Stimulated activated CD8-positive, alpha-beta memory T cell treated with anti-CD3 and anti-CD28 coated beads, Interleukin-15, amount 100 ng/mL, for 24 hours (primary cell): ENCODE results near the gene KYNU.
"Not testable (repeated sequence)": the region's sequence is repeated elsewhere in the genome, so short reads cannot be mapped to it uniquely, and the experiment has no call there.

Experiments
- DNase-seq: peaks from one replicate; pipeline ENCODE4 v3.0.0-alpha.2; 2020; ENCODE audit warnings: low read depth

KYNU gene

DNA sequence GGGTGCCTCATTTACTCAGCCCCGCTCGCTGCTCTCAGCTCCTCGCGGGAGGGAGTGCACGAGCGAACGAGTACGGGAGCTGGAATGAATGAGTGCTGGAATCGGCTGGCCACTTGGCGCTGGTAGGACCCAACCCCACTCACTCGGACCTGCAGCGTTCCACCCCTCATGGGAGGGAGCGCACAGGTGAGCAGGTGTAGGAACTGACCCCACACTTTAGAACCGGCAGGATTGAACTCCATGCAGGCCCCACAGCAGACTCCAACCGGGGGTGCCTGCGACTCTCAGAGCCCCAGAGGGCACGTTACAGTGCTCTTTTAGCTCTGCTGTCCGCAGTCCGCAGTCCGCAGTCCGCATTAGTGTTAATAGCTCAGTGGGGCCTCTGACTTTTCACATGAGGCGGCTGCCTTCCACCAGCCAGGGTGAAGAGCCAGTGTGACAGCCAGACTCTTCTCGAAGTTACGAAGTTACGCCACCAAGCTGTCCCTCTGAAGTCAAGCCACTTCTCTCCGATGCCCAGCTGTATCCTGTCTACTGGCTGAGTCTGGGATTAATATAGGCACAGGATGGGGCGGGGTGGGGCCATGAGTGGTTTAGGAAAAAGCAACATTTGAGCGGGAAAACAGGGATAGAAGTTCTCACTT lies 149.1 kb downstream of the KYNU start:
- no peak for DNase-seq

- DNase-seq = no peak
These were observed 151.7 kb downstream of the KYNU start for GRCh38 chr2:143029141-143029540.

DNA sequence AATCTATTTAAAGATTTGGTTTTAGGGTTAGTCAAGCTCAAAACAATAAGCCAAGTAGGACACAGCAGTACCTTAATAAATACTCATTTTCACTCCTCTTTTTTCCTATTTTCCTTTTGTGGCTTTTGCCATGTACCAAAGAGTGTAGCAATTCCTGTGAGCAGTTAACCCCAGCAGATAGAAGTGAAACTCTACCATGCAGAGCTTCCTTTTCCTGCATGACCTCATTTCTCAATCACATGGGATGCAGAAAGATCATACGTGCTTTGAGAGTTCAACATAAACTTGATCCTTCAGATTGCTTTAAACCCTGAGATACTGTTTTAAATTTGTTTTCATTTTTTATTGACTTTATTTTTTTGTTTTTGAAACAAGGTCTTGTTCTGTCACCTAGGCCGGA lies 152.7 kb downstream of the KYNU start:
- no peak for DNase-seq

- DNase-seq = no peak
These were observed 157.0 kb downstream of the KYNU start for GRCh38 chr2:143034292-143035074.

DNA sequence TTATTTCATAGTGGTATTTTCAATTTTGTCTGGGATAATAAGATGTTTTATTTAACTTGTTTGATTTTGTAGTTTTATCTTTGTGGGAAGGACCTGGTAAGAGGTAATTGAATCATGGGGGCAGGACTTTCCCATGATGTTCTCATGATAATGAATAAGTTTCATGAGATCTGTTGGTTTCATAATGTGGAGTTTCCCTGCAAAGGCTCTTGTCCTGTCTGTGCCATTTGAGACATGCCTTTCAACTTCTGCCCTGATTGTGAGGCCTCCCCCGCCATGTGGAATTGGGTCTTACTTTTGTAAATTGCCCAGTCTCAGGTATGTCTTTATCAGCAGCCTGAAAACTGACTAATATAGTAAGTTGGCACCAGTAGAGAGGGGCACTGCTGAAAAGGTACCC lies 174.0 kb downstream of the KYNU start:
- no peak for DNase-seq

- DNase-seq = not testable (repeated sequence)
These were observed 176.0 kb downstream of the KYNU start for GRCh38 chr2:143053437-143053836.

DNA sequence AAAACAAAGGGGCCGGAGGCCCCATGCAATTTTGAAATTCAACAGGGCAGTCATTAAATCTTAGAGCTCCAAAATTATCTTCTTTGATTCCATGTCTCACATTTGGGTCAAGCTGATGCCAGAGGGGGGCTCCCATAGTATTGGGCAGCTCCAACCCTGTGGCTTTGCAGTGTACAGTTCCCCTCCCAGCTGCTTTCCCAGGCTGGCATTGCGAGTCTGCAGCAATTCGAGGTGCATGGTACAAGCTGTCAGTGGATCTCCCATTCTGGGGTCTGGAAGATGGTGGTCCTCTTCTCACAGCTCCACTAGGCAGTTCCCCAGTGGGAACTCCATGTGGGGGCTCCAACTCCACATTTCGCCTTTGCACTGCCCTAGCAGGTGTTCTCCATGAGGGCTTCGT lies 179.1 kb downstream of the KYNU start:
- DNase-seq = no peak

DNA sequence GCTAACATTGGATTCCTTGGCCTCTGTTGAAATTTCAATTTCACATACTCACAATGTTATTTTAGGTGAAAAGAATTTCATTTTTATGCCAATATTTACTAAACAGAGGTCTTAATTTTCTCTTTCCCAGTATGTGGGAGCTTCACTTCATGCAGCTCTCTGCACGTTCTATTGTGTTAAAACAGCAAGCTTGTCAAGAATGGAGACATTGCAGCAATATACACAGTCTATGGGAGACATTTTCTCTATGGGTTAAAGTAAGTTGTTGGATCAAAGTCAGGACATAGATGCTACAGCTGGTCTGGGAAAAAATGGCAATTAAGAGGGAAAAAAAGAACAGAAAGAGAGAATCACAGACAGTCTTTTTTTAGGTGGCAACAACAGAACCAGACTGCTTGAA lies 181.4 kb downstream of the KYNU start:
- no peak for DNase-seq

DNA sequence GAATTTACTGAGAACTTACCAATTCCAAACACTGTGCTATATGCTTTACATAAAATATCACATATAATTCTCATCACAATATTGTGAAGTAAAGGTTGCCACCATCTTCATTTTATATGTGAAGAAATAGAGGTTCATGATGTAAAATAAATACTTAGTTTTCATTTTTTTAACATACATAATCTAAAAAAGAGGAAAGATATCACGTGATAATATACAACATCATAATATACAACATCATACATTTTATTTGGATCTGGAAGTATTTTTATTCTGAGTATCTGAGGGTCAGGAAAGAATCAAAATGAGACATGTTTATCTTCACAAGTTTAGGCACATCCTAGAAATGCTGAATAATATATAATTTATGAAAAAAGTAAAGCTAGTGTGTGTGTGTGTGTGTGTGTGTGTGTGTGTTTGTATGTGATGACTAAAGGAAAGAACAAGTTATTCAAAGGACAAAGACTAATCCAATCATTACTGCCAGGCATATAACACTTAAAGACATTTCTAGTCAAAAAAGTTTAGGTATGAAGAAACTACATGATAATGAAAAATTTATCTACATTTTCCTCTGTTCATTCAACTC lies 186.2 kb downstream of the KYNU start:
- no peak for DNase-seq

- DNase-seq = no peak
These were observed 190.6 kb downstream of the KYNU start for GRCh38 chr2:143068094-143068493.

DNA sequence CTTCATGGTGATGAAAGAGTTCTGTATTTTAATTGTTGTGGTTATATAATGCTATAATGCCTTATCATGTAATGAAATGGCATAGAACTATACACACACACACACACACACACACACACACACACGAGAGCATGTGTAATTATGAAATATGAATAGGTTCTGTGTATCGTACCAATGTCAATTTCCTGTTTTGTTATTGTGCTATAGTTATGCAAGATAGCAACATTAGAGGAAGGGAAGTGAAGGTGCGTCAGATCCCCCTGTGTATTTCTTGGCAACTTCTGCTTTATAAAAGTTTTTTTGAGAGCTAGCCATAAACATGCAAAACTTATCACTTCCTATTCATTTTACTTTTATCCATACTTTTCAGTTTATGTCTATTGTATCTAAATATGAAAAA lies 191.0 kb downstream of the KYNU start:
- DNase-seq = no peak

DNA sequence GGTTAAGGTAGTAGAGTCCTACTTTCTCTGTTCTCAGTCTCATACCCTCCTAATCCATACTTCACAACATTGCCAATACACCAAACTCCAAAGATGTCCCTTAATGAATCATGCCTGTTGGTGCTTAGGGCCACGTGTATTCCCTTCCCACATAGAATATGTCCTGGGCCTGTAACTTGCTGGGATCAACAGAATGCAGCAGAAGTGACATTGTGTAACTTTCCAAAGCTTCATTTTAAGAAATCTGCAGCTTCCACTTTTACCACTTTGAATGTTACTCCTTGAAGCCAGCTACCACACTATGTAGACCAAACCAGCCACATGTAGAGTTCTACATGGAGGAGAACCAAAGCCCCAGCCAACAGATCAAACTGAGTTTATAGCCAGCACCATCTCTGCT lies 193.2 kb downstream of the KYNU start:
- DNase-seq = no peak

DNA sequence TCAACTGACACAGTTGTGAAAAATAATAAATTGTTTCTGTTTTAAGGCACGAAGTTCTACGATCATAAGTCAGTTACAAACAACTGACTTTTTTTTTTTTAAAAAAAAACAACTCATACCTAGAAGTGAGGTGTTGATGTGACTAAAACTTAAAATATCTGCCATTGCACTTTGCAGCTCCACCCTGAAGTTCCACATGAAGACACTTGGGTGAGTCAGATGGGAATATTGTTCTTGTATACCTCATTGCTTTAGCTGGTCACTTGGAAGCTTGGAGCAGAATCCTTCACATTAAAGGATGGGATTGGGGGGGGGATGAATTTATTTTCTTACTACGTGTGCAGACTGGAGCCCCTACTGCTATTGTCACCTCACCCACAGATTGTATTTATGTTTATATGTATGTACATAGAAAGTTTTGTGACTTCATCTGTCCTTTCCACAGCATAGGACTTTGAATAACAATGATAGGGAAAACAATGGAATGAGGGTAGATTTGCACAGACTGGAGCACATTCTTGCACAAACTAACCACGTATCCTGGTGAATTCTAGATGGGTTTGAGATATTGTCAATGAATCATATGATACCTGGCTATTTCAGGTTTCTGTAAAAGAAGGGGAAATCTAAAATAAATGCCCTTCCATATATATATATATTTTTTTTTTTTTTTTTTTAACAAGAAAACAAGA lies 193.9 kb downstream of the KYNU start:
- no peak for DNase-seq

DNA sequence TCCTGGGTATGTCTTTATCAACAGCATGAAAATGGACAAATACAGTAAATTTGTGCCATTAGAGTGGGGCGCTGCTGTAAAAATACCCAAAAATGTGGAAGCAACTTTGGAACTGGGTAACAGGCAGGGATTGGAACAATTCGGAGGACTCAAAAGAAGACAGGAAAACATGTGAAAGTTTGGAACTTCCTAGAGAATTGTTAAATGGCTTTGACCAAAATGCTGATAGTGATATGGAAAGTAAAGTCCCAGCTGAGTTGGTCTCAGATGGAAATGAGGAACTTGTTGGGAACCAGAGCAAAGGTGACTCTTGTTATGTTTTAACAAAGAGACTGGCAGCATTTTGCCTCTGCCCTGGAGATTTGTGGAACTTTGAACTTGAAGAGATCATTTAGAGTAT lies 197.4 kb downstream of the KYNU start:
- DNase-seq = not testable (repeated sequence)

DNA sequence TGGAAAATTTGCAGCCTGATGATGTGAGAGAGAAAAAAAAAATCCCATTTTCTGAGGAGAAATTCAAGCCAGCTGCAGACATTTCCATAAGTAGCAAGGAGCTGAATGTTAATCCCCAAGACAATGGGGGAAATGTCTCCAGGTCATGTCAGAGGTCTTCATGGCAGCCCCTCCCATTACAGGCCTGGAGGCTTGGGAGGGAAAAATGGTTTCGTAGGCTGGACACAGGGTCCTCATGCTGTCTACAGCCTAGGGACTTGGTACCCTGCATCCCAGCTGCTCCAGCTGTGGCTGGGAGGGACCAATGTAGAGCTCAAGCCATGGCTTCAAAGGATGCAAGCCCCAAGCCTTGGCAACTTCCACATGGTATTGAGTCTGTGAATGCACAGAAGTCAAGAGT lies 198.2 kb downstream of the KYNU start:
- no peak for DNase-seq

DNA sequence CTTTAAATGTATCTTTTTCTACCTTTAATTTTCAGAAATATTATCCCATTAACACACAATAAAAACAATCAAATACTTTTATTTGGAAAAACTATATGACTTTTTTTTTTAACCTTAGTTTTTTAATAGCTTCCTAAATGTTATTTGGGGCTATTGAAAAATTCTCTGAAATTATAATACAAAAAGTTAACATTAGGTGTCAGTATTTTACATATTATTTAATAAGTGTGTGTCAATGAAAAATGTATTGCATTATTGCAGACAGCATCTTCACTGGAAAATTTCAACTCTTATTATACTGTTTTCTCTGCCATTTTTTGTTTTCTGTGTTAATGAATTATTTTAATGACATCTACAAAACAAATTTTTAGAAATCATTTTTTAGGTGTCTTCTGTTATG lies 200.6 kb downstream of the KYNU start:
- DNase-seq = no peak

- DNase-seq = no peak
These were observed 204.2 kb downstream of the KYNU start for GRCh38 chr2:143081616-143082015.

DNA sequence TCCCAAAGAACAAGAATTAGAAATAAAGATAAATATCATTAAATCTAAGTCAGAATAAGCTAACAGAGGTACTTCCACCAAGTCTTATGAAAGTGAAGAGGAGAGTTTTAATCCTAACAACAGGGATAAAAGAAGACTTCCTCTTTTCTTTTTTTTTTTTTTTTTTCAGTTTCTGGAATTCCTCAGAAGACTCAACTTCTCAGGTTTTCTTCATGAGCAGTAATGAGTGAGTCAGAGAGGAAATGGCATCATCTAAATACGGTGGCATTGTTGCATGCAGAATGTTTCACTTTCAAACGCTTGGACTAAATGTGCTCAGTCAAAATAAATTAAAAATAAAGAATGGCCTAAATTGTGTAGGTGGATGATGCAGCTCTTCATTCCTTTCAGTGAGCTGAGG lies 206.2 kb downstream of the KYNU start:
- no peak for DNase-seq

DNA sequence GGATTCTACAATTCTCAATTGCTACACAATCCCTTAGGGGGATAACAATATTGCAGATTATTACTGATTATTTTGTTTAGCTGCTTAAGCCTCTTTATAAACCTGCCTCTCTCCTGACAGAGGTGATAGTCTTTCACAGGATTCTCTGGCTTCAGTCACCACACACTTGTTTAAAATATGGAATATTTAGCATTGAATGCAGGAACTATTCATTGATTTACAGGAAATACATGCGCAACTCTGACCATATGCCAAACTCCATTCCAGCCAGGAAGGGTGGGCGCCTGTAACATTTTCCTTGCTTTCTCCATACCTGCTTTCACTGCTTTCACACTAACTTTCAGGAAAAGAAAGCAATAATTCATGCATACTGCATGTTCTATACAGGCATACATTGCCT lies 207.0 kb downstream of the KYNU start:
- DNase-seq = no peak

DNA sequence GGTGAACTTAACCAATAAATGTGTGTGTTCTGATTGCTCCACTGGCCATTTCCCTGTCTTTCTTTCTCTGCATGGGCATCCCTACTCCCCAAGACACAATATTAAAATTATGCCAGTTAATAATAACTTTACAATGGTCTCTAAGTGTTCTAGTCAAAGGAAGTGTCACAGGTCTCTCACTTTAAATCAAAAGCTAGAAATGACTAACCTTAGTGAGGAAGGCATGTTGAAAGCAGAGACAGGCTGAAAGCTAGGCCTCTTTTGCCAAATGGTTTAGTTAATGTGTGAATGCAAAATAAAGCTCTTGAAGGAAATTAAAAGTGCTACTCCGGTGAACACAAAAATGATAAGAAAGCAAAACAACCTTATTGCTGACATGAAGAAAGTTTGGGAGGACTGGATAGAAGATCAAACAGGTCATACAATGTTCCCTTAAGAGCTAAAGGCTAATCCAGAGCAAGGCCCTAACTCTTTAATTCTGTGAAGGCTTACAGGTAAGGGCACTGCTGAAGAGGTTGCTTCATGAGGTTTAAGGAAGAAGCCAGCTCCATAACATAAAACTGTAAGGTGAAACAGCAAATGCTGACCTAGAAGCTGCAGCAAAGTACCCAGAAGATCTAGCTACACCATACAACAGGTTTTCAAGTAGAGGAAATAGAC lies 207.8 kb downstream of the KYNU start:
- no peak for DNase-seq

- no peak for DNase-seq
These were observed 209.6 kb downstream of the KYNU start for GRCh38 chr2:143087033-143087432.

- no peak for DNase-seq
These were observed 210.9 kb downstream of the KYNU start for GRCh38 chr2:143088388-143088787.
